Measurements from ENCODE around the gene VPS54.

VPS54 gene

GRCh38 chr2:64040161-64040560 lies 20.9 kb upstream of the VPS54 start:
- TF ChIP-seq GATA3 (IDR thresholded peaks at IDR 0.05; ENCODE audit: low read depth, low read length) (no peak), GATA2 (IDR thresholded peaks at IDR 0.05; ENCODE audit: low read depth, low read length) (no peak)

DNA sequence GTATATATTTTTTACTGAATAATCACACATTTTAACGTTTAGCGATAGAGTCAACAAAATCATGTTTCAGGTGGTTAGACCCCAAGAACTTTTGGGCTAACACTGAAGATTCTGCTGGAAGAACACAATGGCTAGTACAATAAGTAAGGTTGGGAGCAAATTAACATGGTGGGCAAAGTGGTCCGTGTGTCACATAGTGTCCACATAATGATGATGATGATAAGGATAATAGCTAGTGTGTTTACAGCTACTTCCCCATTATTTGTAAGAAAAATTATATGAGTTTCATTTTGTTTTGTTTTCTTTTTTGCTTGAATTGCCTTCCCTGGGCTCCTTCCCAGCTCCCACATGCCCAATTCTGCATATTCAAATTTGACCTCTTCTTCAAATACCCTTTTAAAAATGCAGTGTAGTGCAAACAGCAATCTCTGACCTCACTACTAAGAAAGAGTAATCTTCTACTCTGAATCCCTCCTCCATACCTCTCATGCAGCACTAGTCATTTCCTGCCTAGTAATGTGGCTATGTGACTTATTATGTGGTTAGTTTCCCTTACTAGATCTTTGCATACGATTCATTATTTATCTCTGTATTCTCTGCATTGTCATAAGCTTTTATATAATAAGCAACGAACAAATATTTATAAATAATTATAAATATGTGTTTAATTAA lies 16.9 kb upstream of the VPS54 start:
- no peak for TF ChIP-seq GATA3 (IDR thresholded peaks at IDR 0.05; ENCODE audit: low read depth, low read length)
- TF ChIP-seq GATA2 (IDR thresholded peaks at IDR 0.05; ENCODE audit: low read depth, low read length) = no peak

GRCh38 chr2:64035072-64035942 lies 16.1 kb upstream of the VPS54 start:
- TF ChIP-seq GATA3 (IDR thresholded peaks at IDR 0.05; ENCODE audit: low read depth, low read length) (no peak), GATA2 (IDR thresholded peaks at IDR 0.05; ENCODE audit: low read depth, low read length) (no peak)

DNA sequence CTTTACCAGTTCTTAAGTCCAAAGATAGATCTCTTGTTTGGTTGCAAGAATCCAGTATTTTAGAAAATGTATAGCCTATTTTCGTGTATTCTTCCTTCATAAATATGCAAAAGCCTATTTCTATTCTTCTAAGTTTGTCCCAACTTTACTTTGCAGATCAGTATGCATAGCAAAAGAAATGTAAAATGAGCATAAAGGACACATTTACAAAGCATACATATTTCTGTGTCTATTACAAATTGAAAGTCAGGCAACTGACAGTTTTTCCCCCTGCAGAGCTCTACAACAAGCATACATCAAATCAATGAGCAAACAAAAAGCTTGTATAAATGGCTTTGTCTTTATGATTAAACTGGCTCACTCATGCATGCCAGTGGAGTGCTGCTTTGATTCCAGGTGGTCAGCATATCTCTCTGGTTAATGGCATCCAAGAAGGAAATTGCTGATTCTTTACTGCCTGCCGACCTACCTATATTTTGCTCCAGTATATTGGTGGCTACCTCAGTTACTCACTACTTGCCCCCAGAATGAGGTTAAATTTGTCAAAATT lies 10.0 kb upstream of the VPS54 start:
- TF ChIP-seq GATA2 (IDR thresholded peaks at IDR 0.05; ENCODE audit: low read depth, low read length) (no peak), GATA3 (IDR thresholded peaks at IDR 0.05; ENCODE audit: low read depth, low read length) (no peak)

DNA sequence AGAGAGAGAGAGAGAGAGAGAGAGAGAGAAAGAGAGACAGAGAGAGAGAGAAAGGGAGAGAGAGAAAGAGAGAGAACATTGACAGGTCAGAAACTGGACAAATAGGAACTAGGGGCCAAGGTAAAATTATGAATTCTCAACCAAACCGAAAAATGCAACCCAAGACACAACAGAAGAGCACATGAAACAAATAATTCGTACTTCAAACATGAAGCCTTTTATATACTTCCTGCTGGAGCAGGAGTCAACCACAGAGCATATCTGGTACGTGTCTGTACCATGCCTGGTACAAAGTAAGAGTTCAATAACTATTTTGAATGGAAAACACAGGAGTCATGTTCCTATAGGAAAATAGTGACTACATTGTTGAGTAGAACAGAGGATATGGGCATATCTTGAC lies 6.5 kb upstream of the VPS54 start:
- TF ChIP-seq GATA2 (IDR thresholded peaks at IDR 0.05; ENCODE audit: low read depth, low read length) (no peak), GATA3 (IDR thresholded peaks at IDR 0.05; ENCODE audit: low read depth, low read length) (no peak)

DNA sequence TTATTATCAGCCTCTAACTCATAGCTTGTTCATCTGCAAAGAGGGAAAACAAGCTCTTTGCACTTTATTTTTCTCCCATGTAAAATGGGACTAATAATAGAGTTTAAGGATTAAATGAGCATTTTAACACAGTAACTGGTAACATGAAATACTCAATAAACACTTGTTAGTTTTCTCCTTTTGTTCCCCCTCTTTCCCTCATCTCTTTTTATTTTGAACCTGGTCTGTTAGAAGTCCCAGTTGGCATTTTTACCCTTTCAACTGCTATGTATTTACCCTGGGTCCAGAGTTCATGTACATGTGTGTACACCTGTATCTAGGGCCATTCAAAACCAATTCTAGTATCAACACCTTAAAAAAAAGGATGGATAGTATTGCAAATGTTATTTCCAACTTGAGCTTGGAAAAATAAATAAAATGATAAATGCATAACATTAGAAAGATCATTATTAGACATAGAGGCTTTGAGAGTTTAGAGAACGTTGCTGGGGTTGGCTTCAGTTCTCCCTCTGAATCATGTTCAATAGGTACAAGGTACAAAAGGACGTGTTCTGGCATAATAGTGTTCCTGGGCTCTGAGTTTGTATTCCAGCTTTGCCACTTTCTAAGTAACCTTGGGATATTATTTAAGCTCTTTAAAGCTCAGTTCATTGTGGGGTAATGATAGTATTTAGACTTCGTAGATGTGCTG lies 5.2 kb upstream of the VPS54 start:
- TF ChIP-seq GATA2 (IDR thresholded peaks at IDR 0.05; ENCODE audit: low read depth, low read length) = no peak

GRCh38 chr2:64023485-64024258 lies 4.4 kb upstream of the VPS54 start:
- TF ChIP-seq GATA2 (IDR thresholded peaks at IDR 0.05; ENCODE audit: low read depth, low read length) (no peak), GATA3 (IDR thresholded peaks at IDR 0.05; ENCODE audit: low read depth, low read length) (no peak)

DNA sequence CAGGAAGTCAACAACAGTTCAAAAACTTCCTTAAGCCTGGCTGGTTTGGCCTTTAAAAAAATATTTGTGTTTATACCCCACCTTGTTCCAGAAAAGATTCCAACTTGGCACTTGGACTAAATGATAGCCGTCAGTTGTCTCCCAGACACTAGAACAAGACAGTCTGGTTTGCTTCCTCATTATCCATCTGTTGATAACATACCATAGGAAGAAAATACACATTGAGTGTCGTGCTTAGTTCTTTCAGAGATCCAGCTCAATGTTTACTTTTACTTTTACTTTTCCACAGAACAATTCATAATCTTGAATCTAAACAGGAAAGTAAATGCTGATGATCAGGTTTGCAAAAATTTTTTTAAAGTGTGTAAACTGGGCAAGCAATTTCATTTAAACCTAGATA lies 2.4 kb upstream of the VPS54 start:
- TF ChIP-seq GATA3 (IDR thresholded peaks at IDR 0.05; ENCODE audit: low read depth, low read length) = no peak
- no peak for TF ChIP-seq GATA2 (IDR thresholded peaks at IDR 0.05; ENCODE audit: low read depth, low read length)

DNA sequence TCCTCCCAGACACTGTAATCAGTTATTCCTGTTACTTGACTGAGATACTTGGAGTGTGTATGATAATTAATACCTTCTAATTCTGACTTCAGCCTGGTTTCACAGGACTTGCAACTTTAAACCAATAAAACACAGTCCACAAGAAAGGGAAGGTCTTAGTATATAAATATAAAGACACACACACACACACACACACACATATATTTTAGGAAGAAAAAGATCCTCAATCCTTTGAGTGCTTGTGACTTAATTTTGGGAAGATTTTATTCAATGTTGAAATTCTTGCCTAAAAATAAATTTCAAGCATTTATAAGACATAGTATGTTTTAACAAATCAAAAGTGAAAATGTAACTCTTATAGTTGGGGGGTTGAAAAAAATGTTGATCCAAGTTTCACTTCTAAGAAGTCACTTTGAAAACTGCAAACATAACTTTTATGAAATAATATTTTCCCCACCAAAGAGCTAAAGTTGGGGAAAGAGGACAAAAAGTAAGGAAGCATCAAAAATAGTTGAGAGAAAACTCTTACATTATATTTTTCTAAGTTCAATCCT lies 824 bp upstream of the VPS54 start:
- TF ChIP-seq GATA2 (IDR thresholded peaks at IDR 0.05; ENCODE audit: low read depth, low read length) = no peak
- TF ChIP-seq GATA3 (IDR thresholded peaks at IDR 0.05; ENCODE audit: low read depth, low read length) = no peak

GRCh38 chr2:64018701-64019082 lies 536 bp downstream of the VPS54 start:
- TF ChIP-seq GATA2 (IDR thresholded peaks at IDR 0.05; ENCODE audit: low read depth, low read length) (no peak), GATA3 (IDR thresholded peaks at IDR 0.05; ENCODE audit: low read depth, low read length) (no peak)

- TF ChIP-seq GATA3 (IDR thresholded peaks at IDR 0.05; ENCODE audit: low read depth, low read length) = no peak
- peak; percentile 48 for TF ChIP-seq GATA2 (IDR thresholded peaks at IDR 0.05; ENCODE audit: low read depth, low read length)
Measured at GRCh38 chr2:64017811-64018700, 1.2 kb downstream of the VPS54 start.

DNA sequence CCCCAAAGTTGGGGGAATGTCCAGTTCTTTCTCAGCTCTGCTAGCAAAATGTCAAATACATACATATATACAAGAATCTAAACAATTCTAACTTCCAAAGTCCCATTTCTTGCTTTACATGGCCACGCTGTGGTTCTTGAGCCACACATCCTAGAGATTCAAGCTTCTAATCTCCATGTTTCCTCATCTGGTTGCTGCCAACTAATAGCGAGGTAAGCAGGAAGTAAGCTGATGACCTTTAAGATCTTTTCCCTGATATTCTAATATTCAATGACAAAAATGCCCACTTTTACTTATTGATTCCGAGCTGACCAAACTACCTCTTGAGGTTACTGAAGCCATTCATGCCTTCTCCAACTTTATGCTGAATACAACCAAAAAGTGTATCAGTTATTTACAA lies 3.3 kb downstream of the VPS54 start:
- TF ChIP-seq GATA3 (IDR thresholded peaks at IDR 0.05; ENCODE audit: low read depth, low read length) (no peak), GATA2 (IDR thresholded peaks at IDR 0.05; ENCODE audit: low read depth, low read length) (no peak)
